ENCODE results near the gene CA4.
"Not testable (repeated sequence)": the region's sequence is repeated elsewhere in the genome, so short reads cannot be mapped to it uniquely, and the experiment has no call there.

GRCh38 chr17:60176763-60177162 is 27.0 kb downstream of the CA4 start:
- TF ChIP-seq CTCF (IDR thresholded peaks at IDR 0.05); ZFX (IDR thresholded peaks at IDR 0.05; ENCODE audit: borderline replicate concordance): not testable (repeated sequence)

Measured in 22Rv1 (cell line).